Gastrocnemius medialis (tissue), 4 donors: ENCODE measurements around the gene BPIFB6. TPM values are rescaled to one million over a fixed set of nuclear protein-coding genes. Genes with fewer than 3 reads are reported as not detected.

Experiments used
- ATAC-seq, 2 donors: fragments of 150-250 bp; one replicate each; pipeline ENCODE4 v1.9.1; 2016
- DNase-seq, 2 donors: peaks; one replicate each; pipeline ENCODE4 v3.0.0-alpha.2; 2019
- H3K27ac ChIP-seq, 4 donors: fragments of 200-600 bp; sonication (generic); 1 replicate in 1 of 4; 2 replicates in 3 of 4; pipeline ENCODE4 v1.5.1; 2016 to 2018; ENCODE audit warnings: mild to moderate bottlenecking in 2 of 4, moderate library complexity in 1 of 4
- H3K27me3 ChIP-seq, 3 donors: fragments of 200-600 bp; sonication (generic) in 2 of 3; 1 replicate in 1 of 3; 2 replicates in 2 of 3; pipeline versions ENCODE4 v1.5.1 to v1.6.0; 2016 to 2019; ENCODE audit warnings: mild to moderate bottlenecking in 1 of 3, moderate library complexity in 1 of 3
- H3K36me3 ChIP-seq, 2 donors: fragments of 200-600 bp; sonication (generic) in 1 of 2; one replicate each; pipeline ENCODE4 v1.5.1; 2017 to 2018
- H3K4me1 ChIP-seq, 2 donors: fragments of 200-600 bp; sonication (generic) in 1 of 2; one replicate each; pipeline ENCODE4 v1.5.1; 2016 to 2017; ENCODE audit warnings: mild to moderate bottlenecking in 2 of 2
- H3K4me3 ChIP-seq, 4 donors: fragments of 200-600 bp; sonication (generic) in 3 of 4; 1 replicate in 1 of 4; 2 replicates in 3 of 4; pipeline ENCODE4 v1.5.1; 2016 to 2019; ENCODE audit warnings: mild to moderate bottlenecking in 2 of 4
- H3K9me3 ChIP-seq, 3 donors: fragments of 200-600 bp; sonication (generic) in 2 of 3; 1 replicate in 1 of 3; 2 replicates in 2 of 3; pipeline ENCODE4 v1.5.1; 2016 to 2019
- CTCF ChIP-seq, 5 experiments: fragments of 450-650 bp in 3 of 5; fragments of 200-600 bp in 2 of 5; sonication (generic) in 2 of 5; IDR thresholded peaks in 4 of 5; conservative IDR thresholded peaks in 1 of 5; 1 replicate in 4 of 5; 2 replicates in 1 of 5; pipeline ENCODE4 v1.5.1; 2016 to 2019; ENCODE audit warnings: antibody characterized with exemption in 5 of 5, mild to moderate bottlenecking in 3 of 5, moderate library complexity in 3 of 5
- POLR2A ChIP-seq, 2 donors: fragments of 450-650 bp; IDR thresholded peaks; one replicate each; pipeline ENCODE4 v1.6.1; 2017; ENCODE audit warnings: antibody characterized with exemption in 2 of 2, mild to moderate bottlenecking in 2 of 2, moderate library complexity in 2 of 2
- in situ Hi-C, 4 donors: fragments of 200-750 bp; cut with MboI; loops; one replicate each; pipeline versions ENCODE4 v1.15.0 to v1.8.0; 2017; ENCODE audit warnings: low sequenced_read_pairs in 4 of 4
- intact Hi-C: fragments of 100-400 bp; cut with DNase I; formaldehyde crosslinking; loops from one replicate; pipeline ENCODE4 v1.15.1; 2023; ENCODE audit warnings: low total_unique reads
- total RNA-seq, 4 donors: library from RNA; depleted of rRNA; stranded (reverse); fragments of >200 nt; gene quantifications; one replicate each; pipeline versions ENCODE4 v1.1.0 to v1.2.3, GENCODE V29; 2016

BPIFB6 gene
- total RNA-seq, 4 donors from 2014 or later: not detected

DNA sequence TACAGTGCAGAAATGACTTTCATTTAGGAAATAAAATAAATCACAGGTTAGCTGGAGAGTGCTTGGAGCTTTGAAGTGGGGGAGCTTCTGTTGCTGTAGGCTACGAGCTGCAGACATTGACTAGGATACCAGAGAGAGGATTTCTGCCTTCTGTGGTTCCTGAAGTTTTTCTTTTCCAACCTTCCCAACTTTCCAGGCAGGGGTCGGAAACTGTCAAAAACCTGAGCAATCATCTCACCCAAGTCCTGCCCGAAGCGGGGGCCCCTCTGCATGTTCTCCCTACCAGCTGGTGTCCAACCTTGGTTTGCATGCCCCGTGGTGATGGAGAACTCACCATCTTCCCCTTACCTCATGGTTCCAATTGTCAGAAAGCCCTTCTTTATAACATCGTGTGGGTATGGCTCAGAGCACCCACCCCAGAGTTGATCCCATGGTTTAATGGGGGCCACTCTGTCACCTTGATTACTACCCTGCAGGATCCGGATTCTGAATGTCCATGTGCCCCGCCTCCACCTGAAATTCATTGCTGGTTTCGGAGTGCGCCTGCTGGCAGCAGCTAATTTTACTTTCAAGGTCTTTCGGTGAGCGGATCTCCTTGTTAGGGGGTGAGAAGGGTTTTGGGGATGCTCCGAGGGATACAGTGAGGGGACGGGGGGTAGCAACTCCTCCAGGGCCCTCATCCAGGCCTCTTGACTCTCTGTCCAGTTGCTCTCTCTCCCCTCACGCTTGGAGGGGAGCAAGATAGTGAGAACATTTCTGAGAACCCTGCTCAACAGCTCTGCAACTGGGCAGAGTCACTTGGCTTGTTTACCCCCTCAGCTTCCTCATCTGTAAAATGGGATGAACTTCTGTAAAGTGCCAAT is 18.9 kb upstream of the BPIFB6 start:
- Histone ChIP-seq H3K27me3 (peaks cover 0 to 31% (median 6%) of the 10 kb centered on the region in 3 donors), H3K36me3 (no peaks in the 10 kb centered on the region), H3K27ac (no peak overlapping the region), H3K4me1 (no peaks in the 10 kb centered on the region), H3K4me3 (no peak overlapping the region), H3K9me3 (no peaks in the 10 kb centered on the region)
- intact Hi-C loops (no loop called here), in situ Hi-C loops (loop anchor here in 1 of 4 donors (25.0 kb wide), 1 partner anchor 100 kb away; no protein-coding TSS in a partner anchor)
- TF ChIP-seq CTCF (IDR thresholded peaks at IDR 0.05 in 4 of 5, conservative IDR thresholded peaks at IDR 0.05 in 1 of 5) (no peak), POLR2A (IDR thresholded peaks at IDR 0.05) (no peak)
- no peak for ATAC-seq
- DNase-seq: no peak

GRCh38 chr20:33013701-33014326 is 17.6 kb upstream of the BPIFB6 start:
- Histone ChIP-seq H3K27me3 (peaks cover 0 to 31% (median 6%) of the 10 kb centered on the region in 3 donors), H3K36me3 (no peaks in the 10 kb centered on the region), H3K4me1 (no peaks in the 10 kb centered on the region), H3K4me3 (no peak overlapping the region), H3K27ac (no peak overlapping the region), H3K9me3 (no peaks in the 10 kb centered on the region)
- ATAC-seq (no peak), DNase-seq (no peak)
- in situ Hi-C loops (loop anchor here in 1 of 4 donors (25.0 kb wide), 1 partner anchor 102 kb away; no protein-coding TSS in a partner anchor), intact Hi-C loops (no loop called here)
- no peak for TF ChIP-seq POLR2A (IDR thresholded peaks at IDR 0.05)
- TF ChIP-seq CTCF (IDR thresholded peaks at IDR 0.05 in 4 of 5, conservative IDR thresholded peaks at IDR 0.05 in 1 of 5): no peak

- Histone ChIP-seq H3K4me3 (no peak overlapping the region), H3K9me3 (no peaks in the 10 kb centered on the region), H3K27ac (no peak overlapping the region), H3K4me1 (no peaks in the 10 kb centered on the region), H3K36me3 (no peaks in the 10 kb centered on the region), H3K27me3 (peaks cover 0 to 31% (median 6%) of the 10 kb centered on the region in 3 donors)
- intact Hi-C loops: no loop called here
- ATAC-seq (no peak), DNase-seq (no peak)
- in situ Hi-C loops: loop anchor here in 1 of 4 donors (25.0 kb wide), 1 partner anchor 102 kb away; no protein-coding TSS in a partner anchor
- no peak for TF ChIP-seq CTCF (IDR thresholded peaks at IDR 0.05 in 4 of 5, conservative IDR thresholded peaks at IDR 0.05 in 1 of 5)
- no peak for TF ChIP-seq POLR2A (IDR thresholded peaks at IDR 0.05)
Measured at GRCh38 chr20:33014336-33015113, 16.9 kb upstream of the BPIFB6 start.

DNA sequence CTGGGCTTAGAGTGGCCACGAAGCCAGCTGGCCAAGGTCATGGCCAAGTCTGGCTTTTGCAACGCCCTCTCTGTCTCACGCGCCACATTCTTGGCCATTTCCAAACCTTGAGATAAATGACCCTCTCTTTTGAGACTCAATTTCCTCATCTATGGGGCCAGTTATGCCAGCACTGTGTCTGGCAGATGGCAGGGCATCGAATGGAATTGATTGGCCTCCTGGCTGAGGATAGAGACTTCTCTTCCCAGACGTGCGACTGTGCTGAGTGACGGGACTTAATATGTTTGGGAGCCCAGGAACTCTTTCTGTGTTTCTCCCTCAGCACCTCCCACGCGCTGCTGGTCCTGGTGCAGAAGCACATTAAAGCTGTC is 16.3 kb upstream of the BPIFB6 start:
- Histone ChIP-seq H3K4me1 (no peaks in the 10 kb centered on the region), H3K9me3 (no peaks in the 10 kb centered on the region), H3K27me3 (peaks cover 0 to 31% (median 6%) of the 10 kb centered on the region in 3 donors), H3K4me3 (no peak overlapping the region), H3K36me3 (no peaks in the 10 kb centered on the region), H3K27ac (no peak overlapping the region)
- DNase-seq (no peak), ATAC-seq (no peak)
- TF ChIP-seq POLR2A (IDR thresholded peaks at IDR 0.05) (no peak), CTCF (IDR thresholded peaks at IDR 0.05 in 4 of 5, conservative IDR thresholded peaks at IDR 0.05 in 1 of 5) (no peak)
- intact Hi-C loops (no loop called here), in situ Hi-C loops (loop anchor here in 1 of 4 donors (25.0 kb wide), 1 partner anchor 103 kb away; no protein-coding TSS in a partner anchor)
